Loucy (cell line): Measurements from ENCODE around the gene DHX30.

Source experiments
- H2AFZ ChIP-seq: fragments of 200-600 bp; sonication (generic); 2 replicates; pipeline ENCODE4 v1.6.0; 2016; ENCODE audit warnings: antibody characterized with exemption, mild to moderate bottlenecking, low read length, moderate library complexity
- H3F3A ChIP-seq: fragments of 200-600 bp; 2 replicates; pipeline ENCODE4 v1.6.0; 2016; ENCODE audit warnings: antibody characterized with exemption, low read depth, mild to moderate bottlenecking
- H3K27me3 ChIP-seq: fragments of 200-600 bp; sonication (generic); 2 replicates; pipeline ENCODE4 v1.6.1; 2014; ENCODE audit warnings: low read length, mild to moderate bottlenecking; ENCODE audit not compliant: insufficient read depth, poor library complexity, severe bottlenecking
- H3K36me3 ChIP-seq: fragments of 200-600 bp; sonication (generic); 2 replicates; pipeline ENCODE4 v1.6.1; 2016; ENCODE audit warnings: low read length; ENCODE audit not compliant: insufficient read depth
- H3K4me1 ChIP-seq: fragments of 200-600 bp; sonication (generic); 2 replicates; pipeline ENCODE4 v1.5.1; 2014; ENCODE audit warnings: low read length, mild to moderate bottlenecking; ENCODE audit not compliant: insufficient read depth, poor library complexity, severe bottlenecking
- H3K4me2 ChIP-seq: fragments of 200-600 bp; sonication (generic); 2 replicates; pipeline ENCODE4 v1.6.0; 2014; ENCODE audit warnings: antibody characterized with exemption, low read length, low read depth, mild to moderate bottlenecking; ENCODE audit not compliant: poor library complexity, severe bottlenecking
- H3K4me3 ChIP-seq: fragments of 200-600 bp; sonication (generic); 2 replicates; pipeline ENCODE4 v1.5.1; 2014; ENCODE audit warnings: low read length, mild to moderate bottlenecking, mixed read lengths; ENCODE audit not compliant: poor library complexity, severe bottlenecking
- H3K79me2 ChIP-seq: fragments of 200-600 bp; sonication (generic); 2 replicates; pipeline ENCODE4 v1.6.1; 2014; ENCODE audit warnings: low read length; ENCODE audit not compliant: insufficient read depth
- H3K9ac ChIP-seq: fragments of 200-600 bp; sonication (generic); 2 replicates; pipeline ENCODE4 v1.6.0; 2014; ENCODE audit warnings: mild to moderate bottlenecking, low read depth, low read length, moderate library complexity; ENCODE audit not compliant: poor library complexity, severe bottlenecking
- H3K9me2 ChIP-seq: fragments of 200-600 bp; sonication (generic); replicated peaks from 2 replicates; pipeline ENCODE4 v1.6.1; 2016; ENCODE audit warnings: low read depth, low read length, mixed read lengths
- H3K9me3 ChIP-seq: fragments of 200-600 bp; sonication (generic); 2 replicates; pipeline ENCODE4 v1.6.1; 2014; ENCODE audit warnings: mild to moderate bottlenecking, antibody characterized with exemption, low read length, low read depth; ENCODE audit not compliant: insufficient read depth
- H4K20me1 ChIP-seq: fragments of 200-600 bp; sonication (generic); 2 replicates; pipeline ENCODE4 v1.6.0; 2014; ENCODE audit warnings: antibody characterized with exemption, low read length, mild to moderate bottlenecking; ENCODE audit not compliant: insufficient read depth, poor library complexity, severe bottlenecking
- CTCF ChIP-seq: fragments of 200-600 bp; sonication (generic); conservative IDR thresholded peaks from 2 replicates; pipeline ENCODE4 v1.5.1; 2014; ENCODE audit warnings: mild to moderate bottlenecking, antibody characterized with exemption, low read length
- EZH2phosphoT487 ChIP-seq: fragments of 200-600 bp; IDR thresholded peaks from 2 replicates; pipeline ENCODE4 v1.6.1; 2018; ENCODE audit warnings: antibody characterized with exemption, mild to moderate bottlenecking, moderate library complexity, borderline replicate concordance

DHX30 gene

GRCh38 chr3:47761046-47761445, 41.9 kb upstream of the DHX30 start:
- Histone ChIP-seq H3K27me3 (no peaks in the 10 kb centered on the region), H3K4me3 (no peak overlapping the region), H4K20me1 (peaks cover 67% of the 10 kb centered on the region), H3K9me3 (no peaks in the 10 kb centered on the region), H3K36me3 (peaks cover 80% of the 10 kb centered on the region; the same call in 1 of the 2 replicates), H3F3A (no peaks in the 10 kb centered on the region), H3K9me2 (no peaks in the 10 kb centered on the region), H3K79me2 (peaks cover 88% of the 10 kb centered on the region), H3K4me2 (no peak overlapping the region), H3K9ac (no peak overlapping the region), H2AFZ (no peak overlapping the region), H3K4me1 (no peaks in the 10 kb centered on the region)
- TF ChIP-seq CTCF = no peak
- TF ChIP-seq EZH2phosphoT487 = no peak

- no peaks in the 10 kb centered on the region for H3K9me3 ChIP-seq
- H4K20me1 ChIP-seq = peaks cover 67% of the 10 kb centered on the region
- no peaks in the 10 kb centered on the region for H3F3A ChIP-seq
- TF ChIP-seq EZH2phosphoT487 (no peak), CTCF (no peak)
- no peaks in the 10 kb centered on the region for H3K4me1 ChIP-seq
- H3K79me2 ChIP-seq = peaks cover 88% of the 10 kb centered on the region
- no peak overlapping the region for H3K4me2 ChIP-seq
- no peak overlapping the region for H2AFZ ChIP-seq
- peaks cover 76% of the 10 kb centered on the region; the same call in 1 of the 2 replicates for H3K36me3 ChIP-seq
- no peak overlapping the region for H3K4me3 ChIP-seq
- no peaks in the 10 kb centered on the region for H3K27me3 ChIP-seq
- no peak overlapping the region for H3K9ac ChIP-seq
- H3K9me2 ChIP-seq = no peaks in the 10 kb centered on the region
Measured at GRCh38 chr3:47762233-47762632, 40.7 kb upstream of the DHX30 start.

- no peak overlapping the region for H3K4me3 ChIP-seq
- peaks cover 73% of the 10 kb centered on the region; the same call in 1 of the 2 replicates for H3K36me3 ChIP-seq
- no peak for TF ChIP-seq EZH2phosphoT487
- TF ChIP-seq CTCF = no peak
- H3K4me2 ChIP-seq = no peak overlapping the region
- H3K79me2 ChIP-seq = peaks cover 91% of the 10 kb centered on the region
- no peaks in the 10 kb centered on the region for H3K27me3 ChIP-seq
- peaks cover 65% of the 10 kb centered on the region for H4K20me1 ChIP-seq
- no peak overlapping the region for H3K9ac ChIP-seq
- no peaks in the 10 kb centered on the region for H3K9me3 ChIP-seq
- no peaks in the 10 kb centered on the region for H3K9me2 ChIP-seq
- H3K4me1 ChIP-seq = no peaks in the 10 kb centered on the region
- no peak overlapping the region for H2AFZ ChIP-seq
- H3F3A ChIP-seq = no peaks in the 10 kb centered on the region
Measured at GRCh38 chr3:47766186-47766585, 36.8 kb upstream of the DHX30 start.
